DMS79 treated with DMSO at 0.1 percent for 48 hours (cell line): Measurements from ENCODE around the gene COA7.

ENCODE experiments used
- DNase-seq: peaks from one replicate; lab custom pipeline; 2025; lab: John Stamatoyannopoulos, UW

The COA7 gene

DNA sequence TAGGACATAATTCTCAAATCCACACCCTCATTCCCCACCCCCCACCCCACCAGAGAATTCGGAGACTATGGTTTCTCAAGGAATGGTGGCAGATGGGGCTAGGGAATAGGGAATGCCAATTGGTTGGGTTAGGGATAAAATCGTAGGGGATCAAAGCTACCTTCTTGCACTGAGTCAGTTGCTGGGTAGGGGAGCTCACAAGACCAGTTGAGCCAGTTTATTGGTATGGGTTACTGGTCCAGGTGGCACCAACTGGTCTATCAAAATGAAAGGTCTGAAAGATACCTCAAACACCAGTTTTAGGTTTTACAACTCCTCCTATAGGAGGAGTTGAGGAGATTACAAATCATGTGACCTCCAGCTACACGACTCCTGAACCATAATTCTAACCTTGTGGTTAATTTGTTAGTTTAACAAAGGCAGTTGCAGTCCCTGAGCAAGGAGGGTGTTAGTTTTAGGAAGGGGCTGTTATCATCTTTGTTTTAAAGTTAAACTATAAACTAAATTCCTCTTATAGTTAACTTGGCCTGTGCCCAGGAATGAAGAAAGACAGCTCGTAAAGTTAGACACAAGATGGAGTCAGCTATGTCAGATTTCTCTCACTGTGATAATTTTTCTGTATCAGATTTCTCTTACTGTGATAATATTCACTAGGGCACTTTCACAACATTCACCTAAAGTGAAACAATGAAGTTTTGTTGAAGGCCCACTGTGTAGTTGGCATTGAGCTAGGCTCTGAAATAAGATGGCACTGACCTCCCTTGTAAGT, 62.6 kb downstream of the COA7 start:
- DNase-seq, result no peak
